Right atrium auricular region (tissue), 2 donors: ENCODE measurements around the gene CARD11. TPM values are rescaled to one million over a fixed set of nuclear protein-coding genes. Genes with fewer than 3 reads are reported as not detected.

Source experiments
- DNase-seq: peaks from one replicate; pipeline ENCODE4 v3.0.0-alpha.2; 2019; ENCODE audit warnings: low spot score
- H3K27ac ChIP-seq, 2 donors: fragments of 200-600 bp; sonication (generic); 1 replicate in 1 of 2; 2 replicates in 1 of 2; pipeline ENCODE4 v1.5.1; 2016 to 2019
- H3K27me3 ChIP-seq, 2 donors: fragments of 200-600 bp; sonication (generic); one replicate each; pipeline versions ENCODE4 v1.5.1 to v1.6.0; 2017 to 2019
- H3K36me3 ChIP-seq: fragments of 200-600 bp; sonication (generic); one replicate; pipeline ENCODE4 v1.5.1; 2016
- H3K4me1 ChIP-seq, 2 donors: fragments of 200-600 bp; sonication (generic); one replicate each; pipeline versions ENCODE4 v1.5.1 to v1.6.0; 2017 to 2019
- H3K4me3 ChIP-seq, 2 donors: fragments of 200-600 bp; sonication (generic); 1 replicate in 1 of 2; 2 replicates in 1 of 2; pipeline ENCODE4 v1.5.1; 2017 to 2019; ENCODE audit warnings: mild to moderate bottlenecking in 1 of 2, moderate library complexity in 1 of 2
- H3K9me3 ChIP-seq, 2 donors: fragments of 200-600 bp; sonication (generic); one replicate each; pipeline ENCODE4 v1.5.1; 2019
- total RNA-seq, 2 donors: library from RNA; depleted of rRNA; stranded (reverse); fragments of >200 nt; gene quantifications; one replicate each; pipeline ENCODE4 v1.1.0, GENCODE V29; 2016
- TF ChIP-seq, protein P1 (sequence below), 2 donors: fragments of 200-600 bp; sonication (generic); IDR thresholded peaks; one replicate each; pipeline ENCODE4 v1.5.1; 2019; ENCODE audit warnings: antibody characterized with exemption in 2 of 2

CARD11 gene
- total RNA-seq, 2 donors from 2014 or later, result 0.22 to 0.55 TPM

DNA sequence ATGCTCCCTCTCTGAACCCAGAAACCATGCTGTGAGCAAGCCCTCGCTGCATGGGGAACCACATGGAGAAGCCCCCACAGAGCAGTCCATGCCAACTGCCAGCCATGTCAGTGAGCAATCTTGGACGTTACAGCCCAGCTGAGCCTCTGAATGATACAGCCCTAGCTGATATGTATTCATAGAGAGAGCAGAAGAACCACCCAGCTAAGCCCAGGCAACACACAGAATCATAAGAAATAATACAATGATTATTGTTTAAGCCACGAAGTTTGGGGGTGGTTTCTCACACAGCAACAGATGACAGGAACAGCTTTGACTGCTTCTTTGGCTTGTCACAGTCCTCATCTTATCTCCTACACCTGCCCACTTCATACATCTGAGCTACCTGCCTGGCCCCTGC is 32.5 kb upstream of the CARD11 start:
- Histone ChIP-seq H3K27ac (no peak overlapping the region), H3K4me3 (no peak overlapping the region), H3K9me3 (peaks cover 0 to 23% of the 10 kb centered on the region in 2 donors), H3K36me3 (no peaks in the 10 kb centered on the region), H3K27me3 (no peaks in the 10 kb centered on the region), H3K4me1 (no peaks in the 10 kb centered on the region)
- TF ChIP-seq, protein P1, sequence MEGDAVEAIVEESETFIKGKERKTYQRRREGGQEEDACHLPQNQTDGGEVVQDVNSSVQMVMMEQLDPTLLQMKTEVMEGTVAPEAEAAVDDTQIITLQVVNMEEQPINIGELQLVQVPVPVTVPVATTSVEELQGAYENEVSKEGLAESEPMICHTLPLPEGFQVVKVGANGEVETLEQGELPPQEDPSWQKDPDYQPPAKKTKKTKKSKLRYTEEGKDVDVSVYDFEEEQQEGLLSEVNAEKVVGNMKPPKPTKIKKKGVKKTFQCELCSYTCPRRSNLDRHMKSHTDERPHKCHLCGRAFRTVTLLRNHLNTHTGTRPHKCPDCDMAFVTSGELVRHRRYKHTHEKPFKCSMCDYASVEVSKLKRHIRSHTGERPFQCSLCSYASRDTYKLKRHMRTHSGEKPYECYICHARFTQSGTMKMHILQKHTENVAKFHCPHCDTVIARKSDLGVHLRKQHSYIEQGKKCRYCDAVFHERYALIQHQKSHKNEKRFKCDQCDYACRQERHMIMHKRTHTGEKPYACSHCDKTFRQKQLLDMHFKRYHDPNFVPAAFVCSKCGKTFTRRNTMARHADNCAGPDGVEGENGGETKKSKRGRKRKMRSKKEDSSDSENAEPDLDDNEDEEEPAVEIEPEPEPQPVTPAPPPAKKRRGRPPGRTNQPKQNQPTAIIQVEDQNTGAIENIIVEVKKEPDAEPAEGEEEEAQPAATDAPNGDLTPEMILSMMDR (IDR thresholded peaks at IDR 0.05), result no peak
- no peak for DNase-seq

DNA sequence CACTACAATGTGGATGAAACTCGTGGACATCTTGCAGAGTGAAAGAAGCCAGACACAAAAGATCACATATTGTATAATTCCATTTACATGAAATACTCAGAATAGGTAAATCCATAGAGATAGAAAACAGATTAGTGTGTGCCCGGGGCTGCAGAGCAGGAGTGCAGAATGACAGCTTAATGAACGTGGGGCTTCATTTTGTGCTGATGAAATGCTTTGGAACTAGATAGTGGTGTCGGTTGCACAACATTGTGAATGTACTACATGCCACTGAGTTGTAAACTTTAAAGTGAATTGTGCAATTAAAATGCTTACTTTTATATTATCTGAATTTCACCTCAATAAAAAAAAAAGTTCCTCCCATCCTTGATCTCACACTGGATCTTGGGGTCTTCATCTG is 31.8 kb upstream of the CARD11 start:
- TF ChIP-seq, protein P1 (IDR thresholded peaks at IDR 0.05), result no peak
- H3K9me3 ChIP-seq, result peaks cover 0 to 23% of the 10 kb centered on the region in 2 donors
- no peak overlapping the region for H3K27ac ChIP-seq
- H3K4me3 ChIP-seq, result no peak overlapping the region
- H3K36me3 ChIP-seq, result no peaks in the 10 kb centered on the region
- H3K27me3 ChIP-seq, result no peaks in the 10 kb centered on the region
- DNase-seq, result no peak
- no peaks in the 10 kb centered on the region for H3K4me1 ChIP-seq

DNA sequence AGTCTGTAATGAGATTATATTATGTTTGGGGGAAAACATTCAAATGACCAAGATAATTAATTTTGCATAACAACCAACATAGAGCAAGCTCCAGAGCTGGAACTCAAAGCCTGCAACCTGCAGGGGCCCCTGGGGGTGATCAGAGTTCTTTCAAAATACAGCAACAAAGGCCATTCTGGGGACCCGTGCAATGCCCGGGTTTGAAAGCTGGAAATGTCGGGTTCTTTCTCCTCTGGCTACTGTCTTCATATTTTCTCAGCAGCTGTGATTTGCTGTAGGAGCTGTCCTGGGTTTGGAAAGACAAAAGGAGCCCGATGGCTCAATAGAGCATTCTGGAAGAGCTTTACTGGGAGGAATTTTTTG is 30.8 kb upstream of the CARD11 start:
- Histone ChIP-seq H3K9me3 (peaks cover 0 to 17% of the 10 kb centered on the region in 2 donors), H3K4me1 (no peaks in the 10 kb centered on the region), H3K27ac (no peak overlapping the region), H3K36me3 (no peaks in the 10 kb centered on the region), H3K4me3 (no peak overlapping the region), H3K27me3 (no peaks in the 10 kb centered on the region)
- DNase-seq, result no peak
- TF ChIP-seq, protein P1 (IDR thresholded peaks at IDR 0.05), result no peak

DNA sequence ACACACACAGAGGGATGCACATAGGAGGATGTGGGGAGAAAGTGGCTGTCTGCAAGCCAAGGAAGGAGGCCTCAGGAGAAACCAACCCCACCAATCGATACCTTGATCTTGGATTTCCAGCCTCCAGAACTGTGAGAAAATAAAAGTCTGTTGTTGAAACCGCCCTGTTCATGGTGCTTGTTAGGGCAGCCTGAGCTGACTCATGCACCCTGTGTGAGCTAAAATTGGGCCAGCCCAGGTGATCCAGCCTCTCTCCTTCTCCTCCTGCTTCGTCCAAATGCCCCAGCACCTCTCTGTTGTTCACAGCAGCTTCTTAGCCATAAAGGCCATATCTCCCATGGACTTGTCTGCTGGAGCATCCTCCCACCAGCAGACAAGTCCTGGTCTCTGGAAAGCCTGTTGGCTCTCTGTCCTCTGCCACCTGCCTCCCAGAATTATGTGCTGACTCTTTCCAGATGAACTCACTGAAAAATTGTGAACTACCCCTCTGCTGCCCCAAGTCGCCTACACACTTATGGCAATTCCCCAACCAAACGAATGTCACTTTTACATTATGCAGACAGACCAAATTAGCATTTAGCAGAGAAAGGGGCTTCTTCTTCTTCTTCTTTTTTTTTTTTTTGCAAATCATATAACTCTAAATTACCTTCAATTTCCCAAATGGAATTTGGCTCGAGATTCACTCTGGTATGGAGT is 30.2 kb upstream of the CARD11 start:
- Histone ChIP-seq H3K4me1 (no peaks in the 10 kb centered on the region), H3K36me3 (no peaks in the 10 kb centered on the region), H3K4me3 (no peak overlapping the region), H3K9me3 (peaks cover 0 to 17% of the 10 kb centered on the region in 2 donors), H3K27me3 (no peaks in the 10 kb centered on the region), H3K27ac (no peak overlapping the region)
- no peak for DNase-seq
- TF ChIP-seq, protein P1 (IDR thresholded peaks at IDR 0.05), result no peak

DNA sequence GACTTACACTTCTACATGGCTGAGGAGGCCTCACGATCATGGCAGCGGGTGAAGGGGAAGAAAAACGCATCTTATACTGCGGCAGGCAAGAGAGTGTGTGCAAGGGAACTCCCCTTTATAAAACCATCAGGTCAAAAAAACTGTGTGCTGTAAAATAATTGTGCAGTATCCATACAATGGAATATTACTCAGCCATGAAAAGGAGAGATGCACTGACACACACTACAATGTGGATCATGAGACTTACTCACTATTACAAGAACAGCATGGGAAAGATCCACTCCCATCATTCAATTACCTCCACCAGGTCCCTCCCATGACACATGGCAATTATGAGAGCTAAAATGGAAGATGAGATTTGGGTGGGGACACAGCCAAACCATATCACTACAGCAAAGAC is 27.2 kb upstream of the CARD11 start:
- H3K9me3 ChIP-seq, result peaks cover 0 to 9% of the 10 kb centered on the region in 2 donors

More for the DNA sequence above, 27.2 kb upstream of the CARD11 start:
- Histone ChIP-seq H3K27ac (no peak overlapping the region), H3K27me3 (no peaks in the 10 kb centered on the region), H3K36me3 (no peaks in the 10 kb centered on the region), H3K4me3 (no peak overlapping the region), H3K4me1 (no peaks in the 10 kb centered on the region)
- TF ChIP-seq, protein P1 (IDR thresholded peaks at IDR 0.05), result no peak
- no peak for DNase-seq
